ENCODE measurements around the gene BTN2A1.

- no peak for TF ChIP-seq CTCF (IDR thresholded peaks at IDR 0.05)
- TF ChIP-seq POLR2A (IDR thresholded peaks at IDR 0.05; ENCODE audit: low read depth), result no peak
- no peak for TF ChIP-seq POLR2AphosphoS5 (IDR thresholded peaks at IDR 0.05)
- no peak for TF ChIP-seq EP300 (IDR thresholded peaks at IDR 0.05)
Measured at GRCh38 chr6:26437550-26437949, 20.2 kb upstream of the BTN2A1 start.
